OCI-LY7 (cell line): ENCODE results near the gene IZUMO1. TPM values are rescaled to one million over a fixed set of nuclear protein-coding genes. Genes with fewer than 3 reads are reported as not detected.

ENCODE experiments used
- BruUV-seq: library from RNA; stranded (reverse); fragments of 400-500 nt; replicated peaks from 2 replicates; lab custom pipeline; 2021; lab: Mats Ljungman, UMichigan
- CTCF ChIA-PET: fragments of 300-600 bp; sonication (Branson Sonifier 250); formaldehyde crosslinking; loops from one replicate; lab custom pipeline; 2022; ENCODE audit warnings: antibody characterized with exemption; ENCODE audit not compliant: unreplicated experiment; lab: Charles Lee
- POLR2A ChIA-PET: fragments of 300-600 bp; sonication (Branson Sonifier 250); formaldehyde crosslinking; loops from one replicate; lab custom pipeline; 2022; ENCODE audit warnings: antibody characterized with exemption; lab: Charles Lee
- DNase-seq: peaks from one replicate; pipeline ENCODE4 v3.0.0-alpha.2; 2015; ENCODE audit warnings: low spot score
- H2AFZ ChIP-seq: fragments of 200-600 bp; sonication (generic), shearing (Covaris generic); 2 replicates; pipeline ENCODE4 v1.6.1; 2014; ENCODE audit warnings: mild to moderate bottlenecking, antibody characterized with exemption, low read length, moderate library complexity
- H3K27ac ChIP-seq: fragments of 200-600 bp; sonication (generic); 2 replicates; pipeline ENCODE4 v1.5.1; 2014; ENCODE audit warnings: mixed run types, low read depth, mild to moderate bottlenecking, moderate library complexity, low read length, inconsistent platforms; ENCODE audit not compliant: poor library complexity, severe bottlenecking
- H3K36me3 ChIP-seq: fragments of 200-600 bp; sonication (generic); 2 replicates; pipeline ENCODE4 v1.6.1; 2014; ENCODE audit warnings: mild to moderate bottlenecking, antibody characterized with exemption, low read length, moderate library complexity, mixed read lengths; ENCODE audit not compliant: insufficient read depth
- H3K4me1 ChIP-seq: fragments of 200-600 bp; sonication (generic); 2 replicates; pipeline ENCODE4 v1.5.1; 2014; ENCODE audit warnings: mild to moderate bottlenecking, low read length; ENCODE audit not compliant: insufficient read depth, poor library complexity, severe bottlenecking
- H3K4me2 ChIP-seq: fragments of 200-600 bp; sonication (generic); 2 replicates; pipeline ENCODE4 v1.6.1; 2014; ENCODE audit warnings: mild to moderate bottlenecking, low read length
- H3K4me3 ChIP-seq: fragments of 200-600 bp; sonication (generic); 2 replicates; pipeline ENCODE4 v1.5.1; 2014; ENCODE audit warnings: mild to moderate bottlenecking, low read depth, low read length; ENCODE audit not compliant: poor library complexity, severe bottlenecking
- H3K79me2 ChIP-seq: fragments of 200-600 bp; sonication (generic); 2 replicates; pipeline ENCODE4 v1.6.1; 2016; ENCODE audit warnings: low read depth, mild to moderate bottlenecking, low read length, moderate library complexity, mixed read lengths; ENCODE audit not compliant: insufficient read depth
- H3K9me2 ChIP-seq: fragments of 200-600 bp; sonication (generic); 2 replicates; pipeline ENCODE4 v1.6.1; 2016; ENCODE audit warnings: mild to moderate bottlenecking, low read length, mixed read lengths; ENCODE audit not compliant: insufficient read depth
- H3K9me3 ChIP-seq: fragments of 200-600 bp; sonication (generic); 2 replicates; pipeline ENCODE4 v1.6.1; 2014; ENCODE audit warnings: mild to moderate bottlenecking, mixed run types, low read length, mixed read lengths
- H4K20me1 ChIP-seq: fragments of 200-600 bp; sonication (generic); 2 replicates; pipeline ENCODE4 v1.6.1; 2014; ENCODE audit warnings: mild to moderate bottlenecking, antibody characterized with exemption, low read length, moderate library complexity, mixed read lengths; ENCODE audit not compliant: insufficient read depth
- EZH2phosphoT487 ChIP-seq: fragments of 200-600 bp; sonication (generic); IDR thresholded peaks from 2 replicates; pipeline ENCODE4 v1.6.1; 2018; ENCODE audit warnings: low read depth, borderline replicate concordance, mild to moderate bottlenecking, mixed run types, antibody characterized with exemption, low read length, moderate library complexity, mixed read lengths
- intact Hi-C: fragments of 100-400 bp; cut with micrococcal nuclease; formaldehyde crosslinking; loops from one replicate; pipeline ENCODE4 v1.10.0; 2022; ENCODE audit not compliant: unreplicated experiment
- total RNA-seq, 2 experiments: library from RNA; depleted of rRNA in 1 of 2; stranded (reverse); fragments of >200 nt in 1 of 2; shearing (Covaris generic) in 1 of 2; gene quantifications; 2 replicates each; pipeline ENCODE4 v1.2.3, GENCODE V29; 2014 to 2022
- TF ChIP-seq, protein P1 (sequence below): fragments of 200-600 bp; sonication (generic); conservative IDR thresholded peaks from 2 replicates; pipeline ENCODE4 v1.5.1; 2014; ENCODE audit warnings: mild to moderate bottlenecking, antibody characterized with exemption, low read length, moderate library complexity, mixed read lengths

The IZUMO1 gene
- total RNA-seq, 2 experiments from 2014 or later: not detected

GRCh38 chr19:48756686-48757085, 10.0 kb upstream of the IZUMO1 start:
- Histone ChIP-seq H3K4me1 (peaks cover 20% of the 10 kb centered on the region), H3K4me3 (no peak overlapping the region), H3K36me3 (no peaks in the 10 kb centered on the region), H3K27ac (no peak overlapping the region), H3K9me3 (no peaks in the 10 kb centered on the region), H4K20me1 (no peaks in the 10 kb centered on the region), H3K4me2 (no peak overlapping the region), H3K79me2 (no peaks in the 10 kb centered on the region), H2AFZ (no peak overlapping the region), H3K9me2 (no peaks in the 10 kb centered on the region)
- CTCF ChIA-PET: no interaction called here
- no peak for DNase-seq
- POLR2A ChIA-PET: no interaction called here
- no TSS peak for BruUV-seq
- TF ChIP-seq EZH2phosphoT487: no peak
- TF ChIP-seq, protein P1, sequence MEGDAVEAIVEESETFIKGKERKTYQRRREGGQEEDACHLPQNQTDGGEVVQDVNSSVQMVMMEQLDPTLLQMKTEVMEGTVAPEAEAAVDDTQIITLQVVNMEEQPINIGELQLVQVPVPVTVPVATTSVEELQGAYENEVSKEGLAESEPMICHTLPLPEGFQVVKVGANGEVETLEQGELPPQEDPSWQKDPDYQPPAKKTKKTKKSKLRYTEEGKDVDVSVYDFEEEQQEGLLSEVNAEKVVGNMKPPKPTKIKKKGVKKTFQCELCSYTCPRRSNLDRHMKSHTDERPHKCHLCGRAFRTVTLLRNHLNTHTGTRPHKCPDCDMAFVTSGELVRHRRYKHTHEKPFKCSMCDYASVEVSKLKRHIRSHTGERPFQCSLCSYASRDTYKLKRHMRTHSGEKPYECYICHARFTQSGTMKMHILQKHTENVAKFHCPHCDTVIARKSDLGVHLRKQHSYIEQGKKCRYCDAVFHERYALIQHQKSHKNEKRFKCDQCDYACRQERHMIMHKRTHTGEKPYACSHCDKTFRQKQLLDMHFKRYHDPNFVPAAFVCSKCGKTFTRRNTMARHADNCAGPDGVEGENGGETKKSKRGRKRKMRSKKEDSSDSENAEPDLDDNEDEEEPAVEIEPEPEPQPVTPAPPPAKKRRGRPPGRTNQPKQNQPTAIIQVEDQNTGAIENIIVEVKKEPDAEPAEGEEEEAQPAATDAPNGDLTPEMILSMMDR: no peak
- intact Hi-C loops: no loop called here

DNA sequence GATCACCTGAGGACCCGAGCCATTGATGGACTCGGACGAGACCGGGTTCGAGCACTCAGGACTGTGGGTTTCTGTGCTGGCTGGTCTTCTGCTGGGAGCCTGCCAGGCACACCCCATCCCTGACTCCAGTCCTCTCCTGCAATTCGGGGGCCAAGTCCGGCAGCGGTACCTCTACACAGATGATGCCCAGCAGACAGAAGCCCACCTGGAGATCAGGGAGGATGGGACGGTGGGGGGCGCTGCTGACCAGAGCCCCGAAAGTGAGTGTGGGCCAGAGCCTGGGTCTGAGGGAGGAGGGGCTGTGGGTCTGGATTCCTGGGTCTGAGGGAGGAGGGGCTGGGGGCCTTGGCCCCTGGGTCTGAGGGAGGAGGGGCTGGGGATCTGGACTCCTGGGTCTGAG, 9.5 kb upstream of the IZUMO1 start:
- Histone ChIP-seq H3K4me3 (no peak overlapping the region), H3K9me3 (no peaks in the 10 kb centered on the region), H3K4me2 (no peak overlapping the region), H3K79me2 (no peaks in the 10 kb centered on the region), H3K4me1 (peaks cover 20% of the 10 kb centered on the region), H3K9me2 (no peaks in the 10 kb centered on the region), H2AFZ (no peak overlapping the region), H3K36me3 (no peaks in the 10 kb centered on the region), H3K27ac (no peak overlapping the region), H4K20me1 (no peaks in the 10 kb centered on the region)
- DNase-seq: no peak
- no TSS peak for BruUV-seq
- intact Hi-C loops: no loop called here
- ChIA-PET CTCF (no interaction called here), POLR2A (no interaction called here)
- TF ChIP-seq, protein P1: no peak
- TF ChIP-seq EZH2phosphoT487: no peak

GRCh38 chr19:48755787-48756186, 9.1 kb upstream of the IZUMO1 start:
- Histone ChIP-seq H4K20me1 (no peaks in the 10 kb centered on the region), H3K79me2 (no peaks in the 10 kb centered on the region), H3K4me1 (peaks cover 19% of the 10 kb centered on the region), H3K27ac (no peak overlapping the region), H2AFZ (no peak overlapping the region), H3K9me3 (no peaks in the 10 kb centered on the region), H3K9me2 (no peaks in the 10 kb centered on the region), H3K4me2 (no peak overlapping the region), H3K4me3 (no peak overlapping the region), H3K36me3 (no peaks in the 10 kb centered on the region)
- no peak for TF ChIP-seq EZH2phosphoT487
- TF ChIP-seq, protein P1: no peak
- BruUV-seq: no TSS peak
- ChIA-PET CTCF (no interaction called here), POLR2A (no interaction called here)
- intact Hi-C loops: no loop called here
- DNase-seq: no peak
